A549 (cell line): ENCODE data around the gene ZNF705A. TPM values are rescaled to one million over a fixed set of nuclear protein-coding genes. Genes with fewer than 3 reads are reported as not detected.

Source experiments
- polyA plus RNA-seq, 4 experiments: library from polyadenylated mRNA; depleted of rRNA in 3 of 4; stranded (reverse); fragments of >200 nt; fragmentation: RNase III in 1 of 4; extraction: RNeasy Plus Mini Kit Qiagen cat#74134 plus additional on column Dnase treatment in 1 of 4; gene quantifications; 2 replicates in 3 of 4; 3 replicates in 1 of 4; pipeline ENCODE4 v1.2.3, GENCODE V29; 2011 to 2017

ZNF705A gene
- polyA plus RNA-seq, 2 of the 4 experiments (the other 2 are of a cell fraction) = not detected

Other genes starting within 250 kb of the ZNF705A start
- 52.4 and 56.4 TPM in 2 replicates for gene SLC2A3, start 220.8 kb upstream of the ZNF705A start, polyA plus RNA-seq (2011; rRNA removed)
- 7.8 to 13.3 TPM (median 8.7 TPM) in 3 replicates for gene SLC2A3, start 220.8 kb upstream of the ZNF705A start, polyA plus RNA-seq (2017; fragmentation: RNase III; extraction: RNeasy Plus Mini Kit Qiagen cat#74134 plus additional on column Dnase treatment)
- 7.0 and 9.5 TPM in 2 replicates for gene FOXJ2, start 124.3 kb upstream of the ZNF705A start, polyA plus RNA-seq (2011; rRNA removed)
- 7.4 to 7.6 TPM (median 7.4 TPM) in 3 replicates for gene FOXJ2, start 124.3 kb upstream of the ZNF705A start, polyA plus RNA-seq (2017; fragmentation: RNase III; extraction: RNeasy Plus Mini Kit Qiagen cat#74134 plus additional on column Dnase treatment)
- gene C3AR1, start 90.7 kb upstream of the ZNF705A start, polyA plus RNA-seq (2011; rRNA removed) = not detected in 2 replicates
- gene C3AR1, start 90.7 kb upstream of the ZNF705A start, polyA plus RNA-seq (2017; fragmentation: RNase III; extraction: RNeasy Plus Mini Kit Qiagen cat#74134 plus additional on column Dnase treatment) = not detected in 3 replicates
- 31.8 and 34.1 TPM in 2 replicates for gene NECAP1, start 74.7 kb upstream of the ZNF705A start, polyA plus RNA-seq (2011; rRNA removed)
- 15.6 to 19.4 TPM (median 17.6 TPM) in 3 replicates for gene NECAP1, start 74.7 kb upstream of the ZNF705A start, polyA plus RNA-seq (2017; fragmentation: RNase III; extraction: RNeasy Plus Mini Kit Qiagen cat#74134 plus additional on column Dnase treatment)
- 0.27 and 0.44 TPM in 2 replicates for gene CLEC4A, start 33.4 kb upstream of the ZNF705A start, polyA plus RNA-seq (2011; rRNA removed)
- gene CLEC4A, start 33.4 kb upstream of the ZNF705A start, polyA plus RNA-seq (2017; fragmentation: RNase III; extraction: RNeasy Plus Mini Kit Qiagen cat#74134 plus additional on column Dnase treatment) = 0.17 TPM in 1 of 3 replicates, not detected in the others
- 0.03 and 0.04 TPM in 2 replicates for gene FAM90A1, start 70.6 kb downstream of the ZNF705A start, polyA plus RNA-seq (2011; rRNA removed)
- 0.07 TPM in 1 of 3 replicates, not detected in the others for gene FAM90A1, start 70.6 kb downstream of the ZNF705A start, polyA plus RNA-seq (2017; fragmentation: RNase III; extraction: RNeasy Plus Mini Kit Qiagen cat#74134 plus additional on column Dnase treatment)